Kidney tubule cell (primary cell): ENCODE data around the gene ROS1.

ENCODE experiments used
- DNase-seq: peaks from one replicate; pipeline ENCODE4 v3.0.0-alpha.2; 2018; ENCODE audit warnings: low spot score

The ROS1 gene

DNA sequence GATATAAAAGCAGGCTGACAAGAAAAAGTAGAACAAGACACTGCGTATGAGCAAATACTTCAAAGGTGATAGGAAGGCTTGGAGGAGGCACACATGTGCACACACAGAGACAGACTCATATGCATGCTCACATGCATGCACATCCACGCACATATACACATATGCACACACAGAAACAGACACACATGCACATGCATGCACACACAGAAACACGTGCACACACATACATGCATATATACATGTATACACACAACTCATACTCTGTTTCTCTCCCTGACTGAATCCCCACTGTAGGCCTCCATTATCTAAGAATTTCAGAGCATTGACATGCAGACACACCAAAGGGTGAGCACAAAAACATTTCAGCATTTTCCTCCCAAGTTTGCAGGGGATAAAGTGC is 116.7 kb downstream of the ROS1 start:
- DNase-seq: no peak

DNA sequence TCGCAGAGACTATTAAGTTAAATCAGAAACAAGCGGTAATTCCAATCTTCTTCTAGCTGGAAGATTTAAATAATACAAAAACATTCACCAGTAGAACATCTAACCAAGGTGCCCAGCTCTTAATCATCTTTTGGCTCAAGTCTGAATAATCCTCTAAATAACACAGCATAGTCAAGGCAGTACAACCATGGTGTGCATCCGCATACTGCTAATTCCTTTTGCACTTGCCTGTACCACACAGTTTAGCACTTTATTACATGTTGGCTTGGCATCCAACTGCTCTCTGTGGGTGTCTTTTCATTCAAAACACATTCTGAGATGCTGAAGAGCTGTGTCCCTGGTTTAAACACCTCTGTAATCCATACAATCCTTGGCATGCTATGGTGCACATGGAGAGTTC is 118.1 kb downstream of the ROS1 start:
- no peak for DNase-seq

- DNase-seq: peak; percentile 4
These were observed 119.4 kb downstream of the ROS1 start for GRCh38 chr6:117306227-117306790.

DNA sequence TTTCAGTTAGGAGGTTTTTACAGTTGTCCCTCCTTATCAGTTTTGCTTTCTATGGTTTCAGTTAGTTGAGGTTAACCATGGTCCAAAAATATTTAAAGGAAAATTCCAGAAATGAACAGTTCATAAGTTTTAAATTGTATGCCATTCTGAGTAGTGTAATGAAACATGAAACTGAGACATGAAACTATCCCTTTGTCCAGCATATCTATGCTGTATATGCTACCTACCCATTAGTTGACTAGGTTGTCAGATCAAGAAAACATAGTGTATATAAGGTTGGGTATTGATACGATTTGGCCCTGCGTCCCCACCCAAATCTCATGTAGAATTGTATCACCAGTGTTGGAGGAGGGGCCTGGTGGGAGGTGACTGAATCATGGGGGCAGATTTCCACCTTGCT is 121.3 kb downstream of the ROS1 start:
- DNase-seq: no peak

DNA sequence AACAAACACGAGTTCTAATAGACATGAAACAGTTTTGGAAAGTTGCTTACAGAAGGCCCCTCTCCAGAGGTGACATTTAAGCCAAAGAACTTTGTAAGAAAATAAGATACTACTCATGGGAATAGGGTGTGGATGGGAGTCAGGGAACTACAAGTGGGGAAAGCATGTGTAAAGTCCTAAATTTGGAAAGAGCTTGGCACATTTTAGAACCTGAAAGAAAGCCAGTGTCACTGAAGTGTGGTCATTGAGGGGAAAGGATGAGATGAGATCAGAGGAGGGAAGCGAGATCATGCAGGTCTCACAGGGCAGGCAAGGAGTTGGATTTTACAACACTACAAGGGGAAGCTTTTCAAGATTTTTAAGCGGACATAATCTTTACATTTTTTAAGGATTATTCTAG is 122.4 kb downstream of the ROS1 start:
- DNase-seq: no peak

- no peak for DNase-seq
These were observed 126.8 kb downstream of the ROS1 start for GRCh38 chr6:117298941-117299340.

DNA sequence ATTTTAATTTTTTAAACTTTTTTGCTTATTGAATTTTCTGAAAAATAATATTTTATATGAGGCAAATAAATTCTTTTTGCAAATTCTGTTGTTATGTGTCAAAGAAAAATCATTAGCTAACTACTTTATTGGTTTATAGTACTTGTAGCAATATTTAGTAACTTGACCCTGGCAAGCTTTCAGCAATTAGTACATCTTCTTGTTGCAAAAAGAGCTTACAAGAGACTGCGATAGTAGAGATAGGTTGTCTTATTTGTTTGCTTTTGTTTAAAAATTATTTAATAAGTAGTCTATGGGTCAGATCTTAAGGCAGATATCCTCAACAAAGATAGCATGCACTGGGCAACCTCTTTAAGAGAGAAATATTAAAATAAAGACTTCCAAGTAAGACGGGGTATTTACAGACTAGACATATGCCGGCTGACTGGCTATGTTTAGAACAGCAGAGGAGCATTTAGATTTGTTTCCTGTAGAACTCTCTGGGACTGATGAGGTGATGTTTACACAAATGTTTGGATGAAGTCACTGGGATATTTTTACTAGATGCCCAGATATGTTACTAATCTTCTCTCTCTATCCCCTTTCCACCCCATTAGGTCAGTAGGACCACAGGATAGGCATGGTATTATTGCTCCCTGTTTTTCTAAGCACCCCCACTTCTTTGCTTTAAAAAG is 135.4 kb downstream of the ROS1 start:
- DNase-seq: no peak

DNA sequence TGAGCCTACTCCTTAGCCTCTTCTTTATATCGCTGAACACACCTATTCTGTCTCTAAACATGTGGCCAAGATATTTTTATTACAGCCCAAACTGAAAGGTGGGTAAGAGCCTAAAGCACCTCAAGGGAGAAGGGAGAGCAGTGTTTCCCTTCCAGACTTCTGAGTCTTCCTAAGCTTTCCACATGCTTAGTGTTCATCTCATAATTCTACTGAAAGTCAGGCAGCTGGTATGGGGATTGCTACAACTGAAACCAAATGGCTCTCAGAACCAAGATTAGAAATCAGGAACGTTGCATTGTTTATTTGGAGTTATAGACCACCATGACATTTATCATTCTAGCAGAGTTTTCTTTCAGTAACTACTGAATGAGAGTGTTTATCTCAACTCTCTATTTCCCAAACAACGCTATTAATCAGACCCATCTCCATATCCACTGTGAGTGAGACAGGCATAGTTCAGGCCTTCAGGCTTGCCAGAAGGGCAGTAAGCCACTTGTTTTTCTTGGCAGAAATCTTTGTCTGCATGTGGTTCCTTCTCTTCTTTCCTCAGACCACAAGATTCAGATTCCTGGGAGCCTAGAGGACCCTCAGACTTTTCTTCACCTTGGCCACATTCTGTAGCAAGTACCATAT is 137.5 kb downstream of the ROS1 start:
- no peak for DNase-seq

- DNase-seq: no peak
These were observed 144.8 kb downstream of the ROS1 start for GRCh38 chr6:117280922-117281321.

GRCh38 chr6:117276778-117277316 is 148.9 kb downstream of the ROS1 start:
- DNase-seq: no peak

GRCh38 chr6:117275711-117276110 is 150.0 kb downstream of the ROS1 start:
- no peak for DNase-seq

GRCh38 chr6:117275205-117275604 is 150.5 kb downstream of the ROS1 start:
- DNase-seq: no peak

DNA sequence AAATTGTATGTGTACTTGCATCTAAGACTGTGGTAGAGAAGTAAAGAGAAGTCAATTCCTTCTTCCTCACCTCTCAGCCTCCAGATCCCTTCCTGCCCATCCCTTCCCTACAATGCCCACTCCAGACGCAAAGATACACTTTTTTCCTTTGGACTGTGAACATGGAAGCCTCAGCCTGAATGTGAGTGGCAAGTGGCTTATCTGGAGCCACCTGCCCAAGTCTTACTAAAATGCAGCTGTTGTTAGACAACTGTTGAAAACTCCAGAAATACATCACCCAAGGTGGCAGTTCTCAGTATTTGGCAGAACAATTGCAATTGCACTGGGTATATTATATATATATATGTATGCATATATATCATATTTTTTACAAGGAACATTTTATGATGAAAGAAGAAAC is 152.9 kb downstream of the ROS1 start:
- DNase-seq: no peak

DNA sequence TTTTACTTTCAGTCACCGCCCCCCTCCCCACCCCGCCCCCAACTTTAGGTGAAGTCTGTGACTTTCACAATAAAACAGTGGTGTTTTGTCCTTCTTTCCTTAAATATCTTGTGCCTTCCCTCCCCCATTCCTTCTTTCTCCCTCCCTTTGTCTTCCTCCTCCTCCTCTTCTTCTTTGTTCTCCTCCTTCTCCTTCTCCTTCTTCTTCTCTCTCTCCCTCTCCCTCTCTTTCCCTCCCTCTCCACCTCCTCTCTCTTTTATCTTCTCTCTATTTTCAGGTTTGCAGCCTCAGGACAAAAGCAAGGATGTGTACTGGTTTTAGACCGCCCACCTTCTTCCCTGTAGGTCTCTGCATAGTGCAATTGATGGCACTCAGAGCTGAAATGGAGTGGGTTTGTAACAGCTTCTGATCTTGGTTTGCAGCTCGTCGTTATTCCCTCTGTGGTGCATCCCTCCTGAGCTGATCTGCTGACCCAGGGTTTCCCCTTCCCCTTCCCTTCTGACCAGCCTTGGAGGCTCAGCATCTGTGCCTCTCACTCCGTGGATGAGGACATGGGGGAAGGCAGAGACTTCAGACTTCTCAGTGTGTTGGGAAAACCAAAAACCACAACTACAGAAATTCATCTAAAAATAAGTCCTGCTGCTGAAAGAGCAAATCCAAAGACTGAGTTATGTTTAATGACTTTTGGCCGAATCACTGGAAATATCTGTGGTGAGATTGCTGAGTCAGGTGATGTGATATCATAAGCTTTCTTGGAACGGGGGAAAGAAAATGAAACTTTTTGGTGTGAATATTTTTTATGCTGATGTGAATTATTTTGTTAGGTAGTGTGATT is 153.5 kb downstream of the ROS1 start:
- DNase-seq: no peak

GRCh38 chr6:117270843-117271507 is 154.8 kb downstream of the ROS1 start:
- no peak for DNase-seq

GRCh38 chr6:117270055-117270842 is 155.5 kb downstream of the ROS1 start:
- DNase-seq: peak; percentile 33

GRCh38 chr6:117269638-117270054 is 156.1 kb downstream of the ROS1 start:
- DNase-seq: no peak

DNA sequence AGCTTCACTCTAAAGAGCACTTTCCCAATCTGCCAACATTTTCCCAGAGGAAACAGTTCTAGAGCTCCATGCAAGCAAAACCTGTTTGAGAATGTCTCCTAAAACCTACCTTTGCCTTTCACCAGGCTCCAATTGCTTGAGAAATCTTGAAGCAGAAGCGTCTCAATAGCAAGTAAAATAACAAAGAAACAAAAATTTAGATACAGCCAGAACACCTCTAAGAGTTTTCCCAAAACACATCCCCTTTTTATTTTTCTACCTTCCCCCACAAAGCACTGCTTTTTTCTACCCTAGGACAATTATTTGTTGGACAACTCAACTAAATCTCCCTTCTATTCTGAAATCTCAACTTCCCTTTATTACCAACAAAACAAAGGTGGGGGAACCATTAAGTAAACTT is 156.8 kb downstream of the ROS1 start:
- no peak for DNase-seq

DNA sequence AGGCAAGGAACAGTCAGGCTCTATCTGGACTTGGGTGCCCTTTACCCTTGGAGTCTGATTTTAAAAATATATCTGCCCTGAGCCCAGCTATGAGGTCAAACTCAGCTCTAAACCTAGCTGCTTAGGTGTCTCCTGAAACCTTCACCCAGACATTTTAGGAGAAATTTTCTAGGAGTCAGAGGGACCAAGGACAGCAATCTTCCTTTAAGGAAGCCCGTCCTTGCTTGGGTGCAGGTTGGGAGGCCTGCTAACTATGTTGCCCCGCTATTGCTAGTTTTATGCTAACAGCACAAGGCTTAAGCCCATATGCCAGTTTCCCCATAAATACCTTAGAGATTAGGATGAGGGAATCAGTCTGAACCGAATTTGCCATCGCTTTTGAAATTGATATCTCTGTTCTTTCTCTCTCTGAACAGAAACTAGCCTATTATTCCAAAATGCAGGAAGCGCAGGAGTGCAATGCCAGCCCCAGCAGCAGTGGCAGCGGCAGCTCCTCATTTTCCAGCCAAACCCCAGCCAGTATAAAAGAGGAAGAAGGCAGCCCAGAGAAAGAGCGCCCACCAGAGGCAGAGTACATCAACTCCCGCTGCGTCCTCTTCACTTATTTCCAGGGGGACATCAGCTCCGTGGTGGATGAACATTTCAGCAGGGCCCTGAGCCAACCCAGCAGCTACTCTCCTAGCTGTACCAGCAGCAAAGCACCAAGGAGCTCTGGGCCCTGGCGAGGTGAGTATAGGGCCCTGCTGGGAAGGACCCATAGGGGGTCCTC is 157.8 kb downstream of the ROS1 start:
- DNase-seq: no peak

GRCh38 chr6:117267054-117267347 is 158.7 kb downstream of the ROS1 start:
- no peak for DNase-seq
